ENCODE data around the gene MTNR1B.

DNA sequence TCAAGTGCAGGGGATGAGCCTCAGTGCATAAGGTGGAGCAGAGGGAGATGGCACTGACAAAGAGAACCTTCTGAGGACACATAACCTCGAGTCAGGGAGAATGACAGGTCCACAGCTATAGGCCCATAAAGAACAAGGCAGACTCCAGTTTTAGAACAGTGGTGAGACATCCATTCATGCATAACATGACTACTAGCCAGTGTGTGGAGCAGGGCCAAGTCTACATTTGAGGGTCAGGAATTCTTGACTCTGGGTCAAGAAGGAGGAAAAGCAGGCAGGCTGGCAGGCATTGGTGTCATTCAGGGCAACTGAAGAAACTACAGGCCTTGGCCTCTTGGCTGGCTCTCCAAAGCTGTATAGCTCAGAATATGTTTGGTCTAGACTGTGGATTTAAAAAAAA, 54.9 kb downstream of the MTNR1B start:
- TF ChIP-seq, protein P1, sequence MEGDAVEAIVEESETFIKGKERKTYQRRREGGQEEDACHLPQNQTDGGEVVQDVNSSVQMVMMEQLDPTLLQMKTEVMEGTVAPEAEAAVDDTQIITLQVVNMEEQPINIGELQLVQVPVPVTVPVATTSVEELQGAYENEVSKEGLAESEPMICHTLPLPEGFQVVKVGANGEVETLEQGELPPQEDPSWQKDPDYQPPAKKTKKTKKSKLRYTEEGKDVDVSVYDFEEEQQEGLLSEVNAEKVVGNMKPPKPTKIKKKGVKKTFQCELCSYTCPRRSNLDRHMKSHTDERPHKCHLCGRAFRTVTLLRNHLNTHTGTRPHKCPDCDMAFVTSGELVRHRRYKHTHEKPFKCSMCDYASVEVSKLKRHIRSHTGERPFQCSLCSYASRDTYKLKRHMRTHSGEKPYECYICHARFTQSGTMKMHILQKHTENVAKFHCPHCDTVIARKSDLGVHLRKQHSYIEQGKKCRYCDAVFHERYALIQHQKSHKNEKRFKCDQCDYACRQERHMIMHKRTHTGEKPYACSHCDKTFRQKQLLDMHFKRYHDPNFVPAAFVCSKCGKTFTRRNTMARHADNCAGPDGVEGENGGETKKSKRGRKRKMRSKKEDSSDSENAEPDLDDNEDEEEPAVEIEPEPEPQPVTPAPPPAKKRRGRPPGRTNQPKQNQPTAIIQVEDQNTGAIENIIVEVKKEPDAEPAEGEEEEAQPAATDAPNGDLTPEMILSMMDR (IDR thresholded peaks at IDR 0.05), result no peak
- no peak for TF ChIP-seq POLR2A (IDR thresholded peaks at IDR 0.05)
